GM23338 (cell line): ENCODE measurements around the gene ITGA8. TPM values are rescaled to one million over a fixed set of nuclear protein-coding genes. Genes with fewer than 3 reads are reported as not detected.

Experiments used
- ATAC-seq: fragments of 200-7000 bp; cut with Tn5 transposase; 3 replicates; pipeline ENCODE4 v1.9.1; 2020
- DNase-seq: peaks from one replicate; pipeline ENCODE4 v3.0.0-alpha.2; 2015; ENCODE audit warnings: low spot score
- H2AFZ ChIP-seq: fragments of 200-600 bp; sonication (generic); 2 replicates; pipeline ENCODE4 v1.8.0; 2016; ENCODE audit warnings: antibody characterized with exemption, mild to moderate bottlenecking, moderate library complexity
- H3F3A ChIP-seq: fragments of 200-600 bp; sonication (generic); replicated peaks from 2 replicates; pipeline ENCODE4 v1.8.0; 2017; ENCODE audit warnings: antibody characterized with exemption, mixed run types, low read depth
- H3K27ac ChIP-seq: fragments of 200-600 bp; sonication (generic); 2 replicates; pipeline ENCODE4 v1.6.1; 2016; ENCODE audit warnings: low read depth
- H3K27me3 ChIP-seq: fragments of 200-600 bp; sonication (generic); 2 replicates; pipeline ENCODE4 v1.8.0; 2016; ENCODE audit warnings: mild to moderate bottlenecking, mixed run types, moderate library complexity; ENCODE audit not compliant: insufficient read depth
- H3K36me3 ChIP-seq: fragments of 200-600 bp; sonication (generic); 2 replicates; pipeline ENCODE4 v1.8.0; 2016; ENCODE audit warnings: mild to moderate bottlenecking; ENCODE audit not compliant: insufficient read depth
- H3K4me1 ChIP-seq: fragments of 200-600 bp; sonication (generic); 2 replicates; pipeline ENCODE4 v1.8.0; 2016; ENCODE audit warnings: mild to moderate bottlenecking, moderate library complexity; ENCODE audit not compliant: insufficient read depth
- H3K4me2 ChIP-seq: fragments of 200-600 bp; sonication (generic); 2 replicates; pipeline ENCODE4 v1.7.1; 2017; ENCODE audit warnings: mixed run types
- H3K4me3 ChIP-seq: fragments of 200-600 bp; sonication (generic); 2 replicates; pipeline ENCODE4 v1.6.1; 2016; ENCODE audit warnings: mixed run types
- H3K79me2 ChIP-seq: fragments of 200-600 bp; sonication (generic); replicated peaks from 2 replicates; pipeline ENCODE4 v1.8.0; 2017; ENCODE audit warnings: mild to moderate bottlenecking; ENCODE audit not compliant: insufficient read depth
- H3K9me2 ChIP-seq: fragments of 200-600 bp; sonication (generic); 2 replicates; pipeline ENCODE4 v1.8.0; 2017; ENCODE audit not compliant: insufficient read depth
- H4K20me1 ChIP-seq: fragments of 200-600 bp; sonication (generic); replicated peaks from 2 replicates; pipeline ENCODE4 v1.8.0; 2017; ENCODE audit warnings: mild to moderate bottlenecking; ENCODE audit not compliant: insufficient read depth
- H3K27ac Mint-ChIP-seq: 2 replicates; pipeline ENCODE4 v1.8.0; 2020; ENCODE audit warnings: inconsistent platforms, mild to moderate bottlenecking, moderate library complexity, mixed read lengths
- H3K27me3 Mint-ChIP-seq: 3 replicates; pipeline ENCODE4 v1.8.0; 2022; ENCODE audit warnings: low read depth, mild to moderate bottlenecking, moderate library complexity, mixed read lengths, inconsistent platforms; ENCODE audit not compliant: insufficient read depth, poor library complexity
- H3K36me3 Mint-ChIP-seq: 3 replicates; pipeline ENCODE4 v1.8.0; 2021; ENCODE audit warnings: low read depth, mild to moderate bottlenecking, inconsistent platforms, moderate library complexity, mixed read lengths
- H3K4me1 Mint-ChIP-seq: 3 replicates; pipeline ENCODE4 v1.8.0; 2020; ENCODE audit warnings: mild to moderate bottlenecking, inconsistent platforms, mixed read lengths
- H3K4me3 Mint-ChIP-seq: 3 replicates; pipeline ENCODE4 v1.8.0; 2021; ENCODE audit warnings: moderate library complexity, mild to moderate bottlenecking, inconsistent platforms, mixed read lengths
- H3K9me3 Mint-ChIP-seq: 3 replicates; pipeline ENCODE4 v1.8.0; 2020; ENCODE audit warnings: moderate library complexity, mild to moderate bottlenecking, inconsistent platforms, mixed read lengths
- CREB1 ChIP-seq: fragments of 250-450 bp; sonication (Bioruptor Pico); IDR thresholded peaks from 2 replicates; pipeline ENCODE4 v1.5.0; 2020; ENCODE audit warnings: low read depth, mild to moderate bottlenecking, moderate library complexity
- ETS1 ChIP-seq: IDR thresholded peaks from 2 replicates; pipeline ENCODE4 v1.6.1; 2016; ENCODE audit warnings: antibody characterized with exemption
- EZH2 ChIP-seq: fragments of 200-600 bp; sonication (generic); IDR thresholded peaks from one replicate; pipeline ENCODE4 v1.8.0; 2017; ENCODE audit warnings: antibody characterized with exemption, mild to moderate bottlenecking, low read depth; ENCODE audit not compliant: unreplicated experiment
- EZH2phosphoT487 ChIP-seq: fragments of 200-600 bp; sonication (generic); IDR thresholded peaks from one replicate; pipeline ENCODE4 v1.8.1; 2018; ENCODE audit warnings: antibody characterized with exemption; ENCODE audit not compliant: unreplicated experiment
- JUNB ChIP-seq: IDR thresholded peaks from one replicate; pipeline ENCODE4 v1.6.1; 2016; ENCODE audit warnings: antibody characterized with exemption; ENCODE audit not compliant: unreplicated experiment
- NANOG ChIP-seq: IDR thresholded peaks from 2 replicates; pipeline ENCODE4 v1.6.1; 2016; ENCODE audit warnings: antibody characterized with exemption, borderline replicate concordance
- POLR2AphosphoS5 ChIP-seq: IDR thresholded peaks from 2 replicates; pipeline ENCODE4 v1.6.1; 2016; ENCODE audit warnings: antibody characterized with exemption, low read depth
- REST ChIP-seq: IDR thresholded peaks from one replicate; pipeline ENCODE4 v1.6.1; 2018; ENCODE audit warnings: antibody characterized with exemption; ENCODE audit not compliant: unreplicated experiment
- STAT1 ChIP-seq: IDR thresholded peaks from one replicate; pipeline ENCODE4 v1.6.1; 2016; ENCODE audit warnings: antibody characterized with exemption; ENCODE audit not compliant: unreplicated experiment
- ZNF114 ChIP-seq: fragments of 250-450 bp; sonication (Bioruptor Pico); IDR thresholded peaks from 2 replicates; pipeline ENCODE4 v1.5.0; 2020; ENCODE audit warnings: mild to moderate bottlenecking, moderate library complexity
- ZNF331 ChIP-seq: fragments of 250-450 bp; sonication (Bioruptor Pico); IDR thresholded peaks from 2 replicates; pipeline ENCODE4 v1.5.0; 2020; ENCODE audit warnings: low read depth, mild to moderate bottlenecking, moderate library complexity
- ZNF462 ChIP-seq: fragments of 250-450 bp; sonication (Bioruptor Pico); IDR thresholded peaks from 2 replicates; pipeline ENCODE4 v1.5.0; 2020; ENCODE audit warnings: mild to moderate bottlenecking, moderate library complexity
- polyA plus RNA-seq: library from polyadenylated mRNA; unstranded; fragments of >200 nt; fragmentation: Nextera tagmentation; extraction: Ambion mirVana; gene quantifications from 2 replicates; pipeline ENCODE4 v1.2.1, GENCODE V29; 2016
- total RNA-seq: library from RNA; depleted of rRNA; stranded (reverse); fragments of >200 nt; shearing (Covaris generic); gene quantifications from 2 replicates; pipeline ENCODE4 v1.2.3, GENCODE V29; 2014
- TF ChIP-seq, protein P1 (sequence below), 2 experiments: fragments of 200-600 bp in 1 of 2; sonication (generic) in 1 of 2; conservative IDR thresholded peaks; 2 replicates each; pipeline versions ENCODE4 v1.5.1 to v1.6.1; 2016 to 2017; ENCODE audit warnings: antibody characterized with exemption in 2 of 2, low read depth in 2 of 2, mild to moderate bottlenecking in 2 of 2, moderate library complexity in 1 of 2

ITGA8 gene
- total and polyA plus RNA-seq, 2 experiments from 2014 or later: not detected

- TF ChIP-seq STAT1: no peak
- no peak for TF ChIP-seq EZH2phosphoT487
- TF ChIP-seq REST: no peak
- no peak for TF ChIP-seq JUNB
- no peak for TF ChIP-seq ZNF331 (CRISPR knock-in tag)
- no peak for TF ChIP-seq ZNF462 (CRISPR knock-in tag)
- TF ChIP-seq ZNF114: no peak
- no peak for TF ChIP-seq EZH2
- no peak for TF ChIP-seq CREB1 (CRISPR knock-in tag)
- TF ChIP-seq ETS1: no peak
- TF ChIP-seq NANOG: no peak
- TF ChIP-seq, protein P1, sequence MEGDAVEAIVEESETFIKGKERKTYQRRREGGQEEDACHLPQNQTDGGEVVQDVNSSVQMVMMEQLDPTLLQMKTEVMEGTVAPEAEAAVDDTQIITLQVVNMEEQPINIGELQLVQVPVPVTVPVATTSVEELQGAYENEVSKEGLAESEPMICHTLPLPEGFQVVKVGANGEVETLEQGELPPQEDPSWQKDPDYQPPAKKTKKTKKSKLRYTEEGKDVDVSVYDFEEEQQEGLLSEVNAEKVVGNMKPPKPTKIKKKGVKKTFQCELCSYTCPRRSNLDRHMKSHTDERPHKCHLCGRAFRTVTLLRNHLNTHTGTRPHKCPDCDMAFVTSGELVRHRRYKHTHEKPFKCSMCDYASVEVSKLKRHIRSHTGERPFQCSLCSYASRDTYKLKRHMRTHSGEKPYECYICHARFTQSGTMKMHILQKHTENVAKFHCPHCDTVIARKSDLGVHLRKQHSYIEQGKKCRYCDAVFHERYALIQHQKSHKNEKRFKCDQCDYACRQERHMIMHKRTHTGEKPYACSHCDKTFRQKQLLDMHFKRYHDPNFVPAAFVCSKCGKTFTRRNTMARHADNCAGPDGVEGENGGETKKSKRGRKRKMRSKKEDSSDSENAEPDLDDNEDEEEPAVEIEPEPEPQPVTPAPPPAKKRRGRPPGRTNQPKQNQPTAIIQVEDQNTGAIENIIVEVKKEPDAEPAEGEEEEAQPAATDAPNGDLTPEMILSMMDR (conservative IDR thresholded peaks at IDR 0.05; ENCODE audit: low read depth in 2 of 2): no peak
- TF ChIP-seq POLR2AphosphoS5: no peak
- Histone ChIP-seq H3K27ac (no peak overlapping the region), H3K36me3 (no peaks in the 10 kb centered on the region), H4K20me1 (peaks cover 13% of the 10 kb centered on the region; the same call in 1 of the 2 replicates), H3K4me1 (peaks cover 13% of the 10 kb centered on the region), H3K27me3 (peaks cover 100% of the 10 kb centered on the region), H2AFZ (no peak overlapping the region), H3F3A (no peaks in the 10 kb centered on the region), H3K9me2 (no peaks in the 10 kb centered on the region), H3K4me3 (no peak overlapping the region), H3K4me2 (peak overlapping the region; percentile 0), H3K79me2 (no peaks in the 10 kb centered on the region)
- Mint-ChIP-seq H3K36me3 (no peaks in the 10 kb centered on the region), H3K4me3 (no peak overlapping the region), H3K27ac (no peak overlapping the region), H3K27me3 (peaks cover 82% of the 10 kb centered on the region), H3K4me1 (peaks cover 30% of the 10 kb centered on the region), H3K9me3 (no peaks in the 10 kb centered on the region; the same call in 2 of the 3 replicates)
- DNase-seq: no peak
- ATAC-seq: no peak
Measured at GRCh38 chr10:15472008-15472407, 247.7 kb downstream of the ITGA8 start.
